Glomerular endothelial cell (primary cell): ENCODE measurements around the gene NOTCH3. TPM values are rescaled to one million over a fixed set of nuclear protein-coding genes. Genes with fewer than 3 reads are reported as not detected.

ENCODE experiments used
- DNase-seq: peaks from one replicate; pipeline ENCODE4 v3.0.0-alpha.2; 2011; ENCODE audit warnings: low read depth, low spot score; ENCODE audit errors: extremely low read depth
- total RNA-seq: library from RNA; depleted of rRNA; stranded (reverse); fragments of >200 nt; gene quantifications from 2 replicates; pipeline ENCODE4 v1.2.3, GENCODE V29; 2015

NOTCH3 gene
- total RNA-seq, 1 donor from 2014 or later, result 37.5 TPM

GRCh38 chr19:15197942-15198341, 2.9 kb downstream of the NOTCH3 start:
- DNase-seq, result no peak

GRCh38 chr19:15197275-15197941, 3.4 kb downstream of the NOTCH3 start:
- no peak for DNase-seq

GRCh38 chr19:15196360-15197005, 4.3 kb downstream of the NOTCH3 start:
- DNase-seq, result no peak

GRCh38 chr19:15195371-15196334, 5.1 kb downstream of the NOTCH3 start:
- no peak for DNase-seq

GRCh38 chr19:15194938-15195337, 5.9 kb downstream of the NOTCH3 start:
- DNase-seq, result no peak

- no peak for DNase-seq
Observed at GRCh38 chr19:15191982-15192381, 8.8 kb downstream of the NOTCH3 start.

- no peak for DNase-seq
Observed at GRCh38 chr19:15191514-15191913, 9.3 kb downstream of the NOTCH3 start.

- no peak for DNase-seq
Observed at GRCh38 chr19:15188851-15189250, 11.9 kb downstream of the NOTCH3 start.

- DNase-seq, result no peak
Observed at GRCh38 chr19:15187026-15188007, 13.5 kb downstream of the NOTCH3 start.

GRCh38 chr19:15185188-15185587, 15.6 kb downstream of the NOTCH3 start:
- DNase-seq, result no peak

- no peak for DNase-seq
Observed at GRCh38 chr19:15184776-15185175, 16.0 kb downstream of the NOTCH3 start.

- no peak for DNase-seq
Observed at GRCh38 chr19:15181394-15181793, 19.4 kb downstream of the NOTCH3 start.

GRCh38 chr19:15180451-15181390, 20.1 kb downstream of the NOTCH3 start:
- no peak for DNase-seq

- DNase-seq, result no peak
Observed at GRCh38 chr19:15178629-15179308, 22.0 kb downstream of the NOTCH3 start.

- no peak for DNase-seq
Observed at GRCh38 chr19:15177269-15178116, 23.3 kb downstream of the NOTCH3 start.

GRCh38 chr19:15175609-15176008, 25.2 kb downstream of the NOTCH3 start:
- no peak for DNase-seq

GRCh38 chr19:15173746-15174404, 26.9 kb downstream of the NOTCH3 start:
- DNase-seq, result no peak
